Effector memory CD4-positive, alpha-beta T cell (primary cell): ENCODE data around the gene MMP15.

Source experiments
- DNase-seq, 3 donors: peaks; one replicate each; pipeline ENCODE4 v3.0.0-alpha.2; 2020
- H3K27ac ChIP-seq: 2 replicates; pipeline ENCODE4 v1.7.0; 2013; ENCODE audit warnings: mild to moderate bottlenecking, low read length, moderate library complexity; ENCODE audit not compliant: insufficient read depth, poor library complexity, severe bottlenecking
- H3K27me3 ChIP-seq: replicated peaks from 2 replicates; pipeline ENCODE4 v1.7.0; 2013; ENCODE audit warnings: mild to moderate bottlenecking, low read length; ENCODE audit not compliant: insufficient read depth, control insufficient read depth, poor library complexity, severe bottlenecking
- H3K36me3 ChIP-seq: 2 replicates; pipeline ENCODE4 v1.7.0; 2013; ENCODE audit warnings: mild to moderate bottlenecking, low read length, moderate library complexity; ENCODE audit not compliant: control insufficient read depth, insufficient read depth
- H3K4me1 ChIP-seq: 2 replicates; pipeline ENCODE4 v1.7.0; 2013; ENCODE audit warnings: low read length, mild to moderate bottlenecking; ENCODE audit not compliant: control insufficient read depth, insufficient read depth, poor library complexity, severe bottlenecking
- H3K4me3 ChIP-seq: 2 replicates; pipeline ENCODE4 v1.7.0; 2013; ENCODE audit warnings: low read length, low read depth, mild to moderate bottlenecking; ENCODE audit not compliant: insufficient read depth, poor library complexity, severe bottlenecking
- H3K9me3 ChIP-seq: 2 replicates; pipeline ENCODE4 v1.7.0; 2013; ENCODE audit warnings: mild to moderate bottlenecking, low read length, moderate library complexity; ENCODE audit not compliant: control insufficient read depth

MMP15 gene

GRCh38 chr16:58018803-58019202 is 6.8 kb upstream of the MMP15 start:
- H3K4me1 ChIP-seq, result no peaks in the 10 kb centered on the region
- DNase-seq, result no peak
- H3K9me3 ChIP-seq, result no peaks in the 10 kb centered on the region

DNA sequence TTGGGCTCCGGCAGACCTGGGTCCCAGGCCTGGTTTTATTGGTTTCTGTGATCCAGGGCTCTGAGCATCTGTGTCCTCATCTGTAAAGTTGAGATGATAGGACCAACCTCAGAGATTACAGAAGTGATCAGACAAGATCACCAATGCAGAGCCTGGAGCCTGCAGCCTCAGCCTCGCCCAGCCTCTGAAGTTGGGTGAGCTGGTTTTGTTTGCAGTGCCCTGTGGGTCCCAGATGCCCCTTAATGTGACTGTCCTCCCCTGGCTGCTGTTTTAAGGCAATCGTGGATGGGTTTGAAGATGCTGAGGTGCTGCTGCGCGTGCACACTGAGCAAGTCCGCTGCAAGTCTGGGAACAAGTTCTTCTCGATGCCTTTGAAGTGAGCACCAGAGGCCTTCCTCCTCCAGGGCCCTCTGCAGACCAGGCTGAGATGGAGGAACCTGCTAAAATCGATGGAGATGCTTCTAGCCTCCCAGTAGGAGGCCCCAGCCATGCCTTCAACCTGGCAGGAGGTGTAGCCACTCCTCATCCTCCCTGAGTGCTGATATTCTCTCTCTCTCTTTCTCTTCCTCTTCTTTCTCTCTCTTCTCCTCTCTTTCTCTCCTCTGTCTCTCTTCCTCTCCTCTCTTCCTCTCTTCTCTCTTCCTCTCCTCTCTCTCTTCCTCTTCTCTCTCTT is 5.6 kb upstream of the MMP15 start:
- H3K4me1 ChIP-seq, result no peaks in the 10 kb centered on the region
- no peak overlapping the region for H3K27ac ChIP-seq
- H3K9me3 ChIP-seq, result no peaks in the 10 kb centered on the region
- H3K4me3 ChIP-seq, result no peak overlapping the region
- peaks cover 6% of the 10 kb centered on the region for H3K36me3 ChIP-seq
- no peaks in the 10 kb centered on the region for H3K27me3 ChIP-seq
- DNase-seq, result no peak

More at GRCh38 chr16:58018803-58019202, 6.8 kb upstream of the MMP15 start:
- Histone ChIP-seq H3K27ac (no peak overlapping the region), H3K36me3 (peaks cover 6% of the 10 kb centered on the region), H3K27me3 (no peaks in the 10 kb centered on the region), H3K4me3 (no peak overlapping the region)

DNA sequence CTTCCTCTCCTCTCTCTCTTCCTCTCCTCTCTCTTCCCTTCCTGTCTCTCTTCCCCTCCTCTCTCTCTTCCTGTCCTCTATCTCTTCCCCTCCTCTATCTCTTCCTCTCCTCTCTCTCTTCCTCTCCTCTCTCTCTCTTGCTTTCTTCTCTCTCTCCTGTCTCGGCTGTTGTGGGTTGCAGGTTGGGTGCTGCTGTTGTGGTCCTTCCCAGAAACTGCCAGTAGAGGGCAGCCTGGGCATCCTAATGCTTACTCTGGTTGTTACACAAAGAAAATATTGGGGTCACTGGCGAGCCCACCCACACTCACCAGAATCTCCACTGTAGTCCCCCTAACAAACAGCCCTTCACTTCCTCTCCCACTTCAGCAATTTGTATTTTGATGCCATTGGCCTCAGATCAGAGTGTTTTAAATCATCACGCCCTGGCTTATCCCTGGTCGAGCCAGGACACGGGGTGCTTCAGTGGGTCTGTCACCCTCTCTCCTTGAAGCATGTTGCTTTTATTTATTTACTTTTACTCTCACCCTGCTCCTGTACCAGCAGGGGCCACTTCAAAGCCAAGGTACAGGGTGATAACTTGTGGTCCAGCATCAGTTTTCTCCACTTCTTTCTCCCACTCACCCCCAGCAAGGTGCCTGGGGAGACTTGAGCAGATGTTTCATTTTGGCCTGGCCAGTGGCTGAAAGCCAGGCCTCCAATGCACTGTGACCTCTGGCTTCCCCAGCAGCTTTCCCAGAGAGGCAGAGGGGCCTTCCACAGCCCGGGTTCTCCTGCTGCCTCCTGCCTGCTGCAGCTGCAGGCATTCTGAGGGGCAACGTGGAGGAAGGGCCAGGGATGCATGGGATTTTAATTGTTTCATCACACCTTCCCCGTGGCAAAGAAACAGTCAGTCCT is 4.7 kb upstream of the MMP15 start:
- H3K4me1 ChIP-seq, result peaks cover 6% of the 10 kb centered on the region
- H3K27ac ChIP-seq, result no peak overlapping the region
- peaks cover 6% of the 10 kb centered on the region for H3K36me3 ChIP-seq
- H3K4me3 ChIP-seq, result no peak overlapping the region
- peak; percentile 19 to 41 (median 24) for DNase-seq
- H3K27me3 ChIP-seq, result no peaks in the 10 kb centered on the region
- H3K9me3 ChIP-seq, result no peaks in the 10 kb centered on the region

DNA sequence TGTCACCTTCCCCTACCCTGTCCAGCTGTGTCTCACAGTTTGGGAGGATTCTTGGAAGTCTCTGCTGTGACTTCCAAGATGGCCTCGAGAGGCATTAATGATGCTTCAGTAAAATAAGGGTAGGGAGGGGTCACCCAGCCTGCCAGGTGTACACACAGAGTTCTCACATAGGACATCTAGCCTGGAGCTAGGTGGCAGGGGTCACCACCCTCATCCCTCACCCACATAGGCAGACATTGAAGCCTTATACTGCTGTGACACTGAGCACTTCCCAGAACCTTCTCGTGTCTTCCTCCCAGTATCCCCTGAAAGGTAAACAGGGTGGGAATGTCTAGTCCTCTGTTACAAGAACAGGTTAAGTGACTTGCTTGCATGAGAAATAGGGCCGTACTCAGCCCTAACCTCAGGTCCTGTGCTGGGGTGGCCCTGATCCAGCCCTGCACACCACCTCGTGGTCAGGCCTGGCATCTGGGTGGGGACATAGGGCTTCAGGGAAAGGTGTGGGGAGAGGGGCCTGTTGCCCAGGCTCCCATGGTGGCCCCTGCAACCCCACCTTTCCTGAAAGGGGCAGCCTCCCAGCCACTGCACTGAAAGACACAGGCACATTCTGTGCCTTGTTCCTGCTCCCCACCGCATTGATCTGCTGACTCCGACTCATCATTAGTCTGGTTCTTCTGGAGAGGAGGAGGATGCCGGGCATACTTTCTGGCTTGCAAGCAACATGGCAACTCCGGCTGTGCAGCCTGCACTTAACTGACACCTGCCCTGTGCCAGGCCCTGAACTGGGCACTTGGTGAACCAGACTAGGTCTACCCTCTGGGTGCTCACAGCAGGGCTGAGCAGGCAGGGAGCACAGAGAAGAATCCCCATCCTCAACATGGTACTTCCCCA is 3.6 kb upstream of the MMP15 start:
- H3K36me3 ChIP-seq, result peaks cover 5% of the 10 kb centered on the region
- no peaks in the 10 kb centered on the region for H3K27me3 ChIP-seq
- no peaks in the 10 kb centered on the region for H3K9me3 ChIP-seq
- no peak overlapping the region for H3K27ac ChIP-seq
- H3K4me1 ChIP-seq, result peaks cover 15% of the 10 kb centered on the region
- no peak for DNase-seq
- no peak overlapping the region for H3K4me3 ChIP-seq

DNA sequence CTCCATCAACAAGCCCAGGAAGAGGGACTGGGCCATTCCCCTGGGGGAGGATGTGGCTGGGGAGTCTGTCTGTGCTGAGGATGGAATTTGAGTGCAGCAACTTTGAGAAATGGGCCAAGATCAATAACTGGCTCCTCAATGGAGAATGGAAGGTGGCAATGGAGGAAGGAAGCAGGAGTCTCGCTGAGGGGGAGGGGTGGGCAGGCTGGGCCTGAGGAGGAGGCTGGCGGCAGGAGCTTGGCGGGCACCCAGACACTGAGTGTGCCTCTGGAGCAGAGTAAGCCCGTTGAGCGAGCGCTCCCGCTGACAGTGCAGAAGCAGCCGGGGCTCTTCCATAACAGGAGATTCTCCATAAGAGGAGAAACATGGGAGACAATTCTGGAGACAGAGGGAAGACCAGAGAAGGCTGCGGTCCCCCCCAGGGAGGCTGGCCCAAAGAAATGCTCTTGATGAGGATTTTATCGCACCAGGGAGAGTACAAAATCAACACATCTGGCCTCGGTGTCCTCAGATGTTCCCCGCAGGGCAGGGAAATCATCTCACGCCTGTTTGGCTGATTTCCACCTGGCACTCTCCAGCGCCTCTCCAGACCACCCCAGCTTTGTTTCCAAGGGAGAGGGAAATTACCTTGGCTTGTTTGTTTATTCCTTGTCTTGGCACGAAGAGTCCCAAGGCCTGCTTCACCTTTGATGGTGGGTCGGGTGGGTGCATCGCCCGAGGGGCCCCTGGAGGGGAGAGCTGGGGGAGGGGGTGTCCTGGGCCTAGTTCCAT is 2.8 kb upstream of the MMP15 start:
- H3K27me3 ChIP-seq, result no peaks in the 10 kb centered on the region
- peaks cover 21% of the 10 kb centered on the region for H3K4me1 ChIP-seq
- no peaks in the 10 kb centered on the region for H3K36me3 ChIP-seq
- no peak overlapping the region for H3K4me3 ChIP-seq
- H3K27ac ChIP-seq, result no peak overlapping the region
- no peaks in the 10 kb centered on the region for H3K9me3 ChIP-seq
- no peak for DNase-seq

DNA sequence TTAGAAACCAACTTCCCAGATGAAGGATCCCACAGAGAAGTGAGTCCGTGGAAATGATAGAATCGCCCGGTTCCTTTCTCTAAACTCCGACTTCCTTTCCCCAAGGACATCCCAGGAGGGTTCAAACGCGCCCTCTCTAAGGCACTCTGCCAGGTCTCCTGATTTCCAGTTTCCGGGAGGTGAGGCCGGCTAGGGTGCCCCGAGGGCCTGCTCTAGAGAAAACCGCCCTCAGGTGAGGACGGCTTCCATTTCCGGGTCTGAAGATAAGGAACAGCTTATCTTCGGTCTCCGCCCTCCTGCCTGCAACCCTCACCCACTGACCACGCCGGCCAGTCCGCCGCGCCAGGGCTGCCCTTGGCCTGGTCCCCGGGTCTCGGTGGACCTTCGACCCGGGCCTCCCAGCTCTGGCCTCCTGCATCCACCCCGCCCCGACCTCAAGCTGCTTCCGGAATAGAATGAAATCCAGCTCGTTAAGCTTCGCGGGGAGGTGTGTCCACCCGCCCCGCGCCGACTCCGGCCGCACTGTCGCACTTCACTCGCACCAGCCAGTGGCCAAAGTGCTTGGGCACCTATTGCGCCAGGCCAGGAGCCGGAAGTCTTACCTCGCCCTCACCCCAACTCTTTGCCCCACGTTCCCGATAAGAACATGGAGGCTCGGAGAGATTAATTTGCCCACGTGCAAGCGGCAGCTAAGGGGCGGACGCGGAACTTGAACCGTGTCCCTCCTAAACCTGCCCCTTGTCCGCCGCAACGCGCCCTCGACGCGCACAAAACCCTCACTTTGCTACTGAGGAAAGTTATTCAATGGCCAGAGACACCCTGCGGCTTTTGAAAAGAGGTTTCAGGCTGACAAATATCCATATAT is 836 bp upstream of the MMP15 start:
- H3K27me3 ChIP-seq, result no peaks in the 10 kb centered on the region
- peak overlapping the region; percentile 35 for H3K27ac ChIP-seq
- H3K9me3 ChIP-seq, result no peaks in the 10 kb centered on the region
- H3K36me3 ChIP-seq, result no peaks in the 10 kb centered on the region
- H3K4me1 ChIP-seq, result peaks cover 21% of the 10 kb centered on the region
- peak overlapping the region; percentile 89 for H3K4me3 ChIP-seq
- DNase-seq, result peak in 1 of 3 donors; percentile 14

DNA sequence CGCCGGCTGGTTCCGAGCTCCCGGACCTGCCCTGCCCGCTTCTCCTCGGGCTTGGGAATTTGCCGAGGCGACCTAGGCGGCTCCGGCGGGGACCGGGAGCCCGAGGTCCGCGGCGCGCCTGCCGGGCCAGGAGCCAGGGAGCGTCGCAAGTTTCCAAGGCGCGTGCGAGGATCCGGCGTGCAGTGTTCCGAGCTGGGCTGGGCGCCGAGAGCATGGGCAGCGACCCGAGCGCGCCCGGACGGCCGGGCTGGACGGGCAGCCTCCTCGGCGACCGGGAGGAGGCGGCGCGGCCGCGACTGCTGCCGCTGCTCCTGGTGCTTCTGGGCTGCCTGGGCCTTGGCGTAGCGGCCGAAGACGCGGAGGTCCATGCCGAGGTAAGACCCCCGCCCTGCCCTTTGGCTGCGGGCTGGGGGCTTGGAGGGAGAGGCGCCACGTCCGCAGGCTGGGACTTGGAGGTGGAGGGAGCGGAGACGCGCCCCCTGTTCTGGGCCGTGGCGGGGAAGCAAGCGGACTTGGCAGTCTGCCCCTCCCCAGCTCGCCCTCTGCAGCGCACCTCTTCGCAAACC is 668 bp downstream of the MMP15 start:
- no peak for DNase-seq
- Histone ChIP-seq H3K27ac (no peak overlapping the region), H3K9me3 (no peaks in the 10 kb centered on the region), H3K4me1 (peaks cover 21% of the 10 kb centered on the region), H3K36me3 (no peaks in the 10 kb centered on the region), H3K4me3 (peak overlapping the region; percentile 89), H3K27me3 (no peaks in the 10 kb centered on the region)

DNA sequence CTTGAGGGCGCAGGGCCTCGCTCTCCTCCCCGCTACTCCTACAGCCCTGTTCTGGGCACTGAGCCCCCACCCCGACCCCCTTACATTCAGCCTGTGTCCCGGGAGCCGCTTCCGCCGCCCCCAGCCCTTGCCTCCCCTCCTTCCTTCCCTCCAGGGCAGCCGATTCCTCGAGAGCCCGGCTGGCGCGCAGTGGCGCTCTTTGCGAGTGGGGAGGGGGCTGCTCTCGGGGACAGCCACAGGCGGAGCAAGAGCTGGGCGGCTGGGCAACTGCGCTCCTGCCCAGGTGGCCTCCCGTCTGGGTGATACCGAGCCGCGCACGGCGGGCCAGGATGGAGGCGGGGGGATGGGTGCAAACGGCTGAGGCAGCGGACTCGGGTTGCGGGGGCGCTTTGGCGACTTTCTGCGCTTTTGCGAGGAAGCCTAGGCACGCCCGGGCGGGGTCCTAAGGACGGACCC is 1.2 kb downstream of the MMP15 start:
- H3K4me1 ChIP-seq, result peaks cover 21% of the 10 kb centered on the region
- no peaks in the 10 kb centered on the region for H3K27me3 ChIP-seq
- no peaks in the 10 kb centered on the region for H3K36me3 ChIP-seq
- no peak overlapping the region for H3K27ac ChIP-seq
- DNase-seq, result no peak
- no peaks in the 10 kb centered on the region for H3K9me3 ChIP-seq
- H3K4me3 ChIP-seq, result peak overlapping the region; percentile 89
